ENCODE measurements around the gene BMPR1B.

DNA sequence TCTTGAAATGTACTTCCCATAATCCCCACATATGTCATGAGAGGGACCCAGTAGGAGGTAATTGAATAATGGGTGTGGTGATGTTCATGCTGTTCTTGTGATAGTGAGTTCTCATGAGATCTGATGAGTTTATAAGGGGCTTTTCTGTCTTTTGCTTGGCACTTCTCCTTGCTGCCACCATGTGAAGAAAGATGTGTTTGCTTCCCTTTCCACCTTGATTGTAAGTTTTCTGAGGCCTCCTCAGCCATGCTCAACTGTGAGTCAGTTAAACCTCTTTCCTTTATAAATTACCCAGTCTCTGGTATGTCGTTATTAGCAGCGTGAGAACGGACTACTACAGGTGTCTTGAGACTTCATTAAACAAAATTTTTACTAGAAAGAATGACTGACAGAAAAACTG lies 323.2 kb downstream of the BMPR1B start:
- TF ChIP-seq, protein P1, sequence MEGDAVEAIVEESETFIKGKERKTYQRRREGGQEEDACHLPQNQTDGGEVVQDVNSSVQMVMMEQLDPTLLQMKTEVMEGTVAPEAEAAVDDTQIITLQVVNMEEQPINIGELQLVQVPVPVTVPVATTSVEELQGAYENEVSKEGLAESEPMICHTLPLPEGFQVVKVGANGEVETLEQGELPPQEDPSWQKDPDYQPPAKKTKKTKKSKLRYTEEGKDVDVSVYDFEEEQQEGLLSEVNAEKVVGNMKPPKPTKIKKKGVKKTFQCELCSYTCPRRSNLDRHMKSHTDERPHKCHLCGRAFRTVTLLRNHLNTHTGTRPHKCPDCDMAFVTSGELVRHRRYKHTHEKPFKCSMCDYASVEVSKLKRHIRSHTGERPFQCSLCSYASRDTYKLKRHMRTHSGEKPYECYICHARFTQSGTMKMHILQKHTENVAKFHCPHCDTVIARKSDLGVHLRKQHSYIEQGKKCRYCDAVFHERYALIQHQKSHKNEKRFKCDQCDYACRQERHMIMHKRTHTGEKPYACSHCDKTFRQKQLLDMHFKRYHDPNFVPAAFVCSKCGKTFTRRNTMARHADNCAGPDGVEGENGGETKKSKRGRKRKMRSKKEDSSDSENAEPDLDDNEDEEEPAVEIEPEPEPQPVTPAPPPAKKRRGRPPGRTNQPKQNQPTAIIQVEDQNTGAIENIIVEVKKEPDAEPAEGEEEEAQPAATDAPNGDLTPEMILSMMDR (IDR thresholded peaks at IDR 0.05), result no peak
- no peak for TF ChIP-seq ZFX (IDR thresholded peaks at IDR 0.05; ENCODE audit: borderline replicate concordance)
